NT2/D1 (cell line): ENCODE data around the gene ARIH1.

Experiments used
- SUZ12 ChIP-seq: IDR thresholded peaks from 2 replicates; pipeline ENCODE4 v1.6.1; 2011; ENCODE audit not compliant: insufficient read length, insufficient read depth; ENCODE audit errors: extremely low read depth
- YY1 ChIP-seq: IDR thresholded peaks from 2 replicates; pipeline ENCODE4 v1.6.1; 2011; ENCODE audit not compliant: insufficient read length, insufficient read depth
- ZNF274 ChIP-seq: IDR thresholded peaks from 2 replicates; pipeline ENCODE4 v1.6.1; 2011; ENCODE audit warnings: mild to moderate bottlenecking, low read depth, low read length

DNA sequence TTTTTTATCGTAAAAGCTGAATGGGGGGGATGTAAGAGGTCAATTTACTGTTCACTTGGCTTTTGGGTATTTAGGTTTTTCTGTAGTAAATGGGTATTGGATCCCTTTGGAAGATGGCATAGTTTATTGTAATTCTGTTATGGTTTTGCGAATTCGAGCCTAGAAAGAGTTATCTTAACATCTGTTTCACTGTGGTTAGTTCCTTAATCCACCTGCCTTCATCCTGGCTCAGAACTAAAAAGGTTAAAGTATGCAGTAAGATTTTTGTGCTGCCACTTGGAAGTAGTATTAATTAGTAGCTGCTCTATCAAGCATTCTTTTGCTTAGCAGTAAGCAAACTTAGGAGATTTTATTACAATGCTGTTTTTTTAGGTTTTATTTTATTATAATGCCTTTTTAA is 62.4 kb downstream of the ARIH1 start:
- TF ChIP-seq YY1 (no peak), SUZ12 (no peak), ZNF274 (no peak)
